ENCODE results near the gene LRRC25.

GRCh38 chr19:18427080-18427742 lies 29.8 kb upstream of the LRRC25 start:
- no peak for TF ChIP-seq CTCF (IDR thresholded peaks at IDR 0.05)
- TF ChIP-seq EP300 (IDR thresholded peaks at IDR 0.05), result no peak
